Glomerular endothelial cell (primary cell): Measurements from ENCODE around the gene ZNHIT1. TPM values are rescaled to one million over a fixed set of nuclear protein-coding genes. Genes with fewer than 3 reads are reported as not detected.

Experiments
- total RNA-seq: library from RNA; depleted of rRNA; stranded (reverse); fragments of >200 nt; gene quantifications from 2 replicates; pipeline ENCODE4 v1.2.3, GENCODE V29; 2015

The ZNHIT1 gene
- total RNA-seq, 1 donor from 2014 or later, result 148 TPM

Other genes starting within 250 kb of the ZNHIT1 start
- not detected in 2 replicates for gene MUC12, start 248.6 kb upstream of the ZNHIT1 start, total RNA-seq
- not detected in 2 replicates for gene MUC17, start 198.1 kb upstream of the ZNHIT1 start, total RNA-seq
- 13.0 and 23.5 TPM in 2 replicates for gene TRIM56, start 132.7 kb upstream of the ZNHIT1 start, total RNA-seq
- 2,911 and 5,219 TPM in 2 replicates for gene SERPINE1, start 91.1 kb upstream of the ZNHIT1 start, total RNA-seq
- gene AP1S1, start 63.7 kb upstream of the ZNHIT1 start, total RNA-seq, result 143 and 246 TPM in 2 replicates
- gene VGF, start 52.6 kb upstream of the ZNHIT1 start, total RNA-seq, result 0.92 TPM in 1 of 2 replicates, not detected in the other
- not detected in 2 replicates for gene NAT16, start 37.9 kb upstream of the ZNHIT1 start, total RNA-seq
- not detected in 2 replicates for gene MOGAT3, start 17.1 kb upstream of the ZNHIT1 start, total RNA-seq
- gene PLOD3, start 584 bp upstream of the ZNHIT1 start, total RNA-seq, result 130 and 160 TPM in 2 replicates
- 1.9 and 6.0 TPM in 2 replicates for gene CLDN15, start 19.6 kb downstream of the ZNHIT1 start, total RNA-seq
- 214 and 276 TPM in 2 replicates for gene FIS1, start 26.9 kb downstream of the ZNHIT1 start, total RNA-seq
- gene IFT22, start 103.6 kb downstream of the ZNHIT1 start, total RNA-seq, result 24.0 and 27.5 TPM in 2 replicates
- not detected in 2 replicates for gene COL26A1, start 144.7 kb downstream of the ZNHIT1 start, total RNA-seq